ENCODE data around the gene FLVCR1.
"Not testable (repeated sequence)": the region's sequence is repeated elsewhere in the genome, so short reads cannot be mapped to it uniquely, and the experiment has no call there.

FLVCR1 gene
- 6.3 to 28.3 (median 18.9) reads per million in 17 experiments for total RNA-seq

DNA sequence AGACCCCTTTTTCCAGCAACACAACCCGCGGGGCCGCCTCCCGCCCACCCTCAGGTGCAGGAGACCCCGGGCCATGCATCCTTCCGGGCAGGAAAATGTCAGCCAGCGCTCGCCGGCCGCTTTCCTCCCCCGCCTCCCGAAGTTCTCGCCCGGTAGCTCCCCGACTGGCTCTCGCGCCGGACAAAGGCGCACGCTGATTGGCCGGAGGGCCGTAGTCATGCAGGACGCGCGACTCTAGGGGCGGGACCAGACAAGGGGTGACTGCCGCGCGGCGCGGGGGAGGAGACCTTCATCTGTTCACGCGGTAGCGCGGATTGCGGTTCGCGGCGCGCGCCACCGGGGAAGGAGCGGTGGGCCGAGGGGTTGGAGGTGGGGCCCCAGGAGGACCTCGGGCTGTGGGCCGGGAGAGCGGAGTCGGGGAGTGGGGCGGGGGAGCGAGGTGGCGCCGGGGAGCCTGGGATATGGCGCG is at the start of gene FLVCR1:
Gene FLVCR1, plus strand, starts transcription at position 284 of the 469 bp plus-strand sequence. Its CDS starts 178 bp downstream, at position 462.
- DNase-seq: peak; percentile 95 to 98 (median 98)

DNA sequence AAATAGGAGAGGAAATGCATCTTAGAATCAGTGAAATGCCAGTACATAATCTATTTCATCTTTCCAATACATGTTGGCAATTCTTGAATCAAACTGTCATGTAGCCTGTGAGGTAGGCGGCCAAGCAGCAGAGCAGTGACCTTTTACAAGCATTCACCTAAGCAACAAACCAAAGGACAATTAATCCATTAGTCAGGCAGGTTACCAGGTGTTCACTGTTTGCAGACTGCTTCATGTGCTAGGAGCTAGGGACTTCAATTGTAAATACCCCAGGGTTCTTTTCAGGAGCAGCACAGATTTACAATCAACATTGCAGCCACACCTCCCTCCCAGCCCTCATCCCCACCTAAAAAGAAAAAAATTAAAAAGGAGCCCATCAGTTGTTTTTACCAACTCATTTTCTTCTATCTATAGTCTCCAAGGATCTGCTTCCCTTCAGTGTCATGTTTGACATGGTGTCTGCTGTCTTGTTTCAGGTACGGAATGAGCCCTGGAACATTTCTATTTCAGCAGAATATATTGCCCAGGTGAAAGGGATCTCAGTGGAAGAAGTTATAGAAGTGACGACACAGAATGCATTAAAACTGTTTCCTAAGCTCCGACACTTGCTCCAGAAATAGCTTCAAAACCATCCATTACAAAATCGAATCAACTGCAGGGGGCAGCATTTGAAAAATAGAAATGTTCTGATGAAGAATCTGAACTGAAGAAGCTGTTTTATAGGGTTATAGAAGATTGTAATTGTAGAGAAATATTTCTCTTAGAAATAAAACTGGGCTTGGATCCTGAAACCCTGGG is 43.3 kb upstream of the FLVCR1 start:
- DNase-seq: peak in 2 of 4 experiments; percentile 32 to 35

DNA sequence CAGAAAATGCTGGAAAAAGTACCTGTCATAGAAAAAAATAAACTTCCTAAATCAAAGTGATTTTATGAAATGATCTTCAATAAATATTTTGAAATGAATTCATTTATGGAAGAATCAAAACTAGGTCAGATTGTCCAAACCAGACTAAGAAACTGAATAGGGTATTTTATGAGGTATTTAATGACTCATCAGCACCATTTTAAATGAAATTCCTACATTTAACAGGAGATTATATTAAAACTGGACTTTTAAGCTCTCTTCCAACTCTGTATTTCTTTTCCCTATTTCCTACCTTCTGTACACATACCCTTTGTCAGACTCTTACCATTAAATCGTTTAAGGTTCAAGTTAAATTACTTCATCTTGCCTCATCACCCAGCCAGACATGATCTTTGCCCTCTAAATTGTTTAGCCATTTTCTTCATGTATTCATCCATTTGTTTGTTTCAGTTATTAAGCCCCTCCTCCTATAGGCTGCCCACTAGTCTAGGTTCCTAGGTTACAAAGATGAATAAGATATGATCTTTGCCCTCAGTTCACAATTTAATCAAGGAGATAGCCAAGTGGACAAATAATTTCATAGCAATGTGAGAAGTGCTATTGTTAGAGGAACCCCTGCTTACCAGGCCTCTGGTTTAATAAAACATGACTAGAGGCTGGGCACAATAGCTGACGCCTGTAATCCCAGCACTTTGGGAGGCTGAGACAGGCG is 41.4 kb upstream of the FLVCR1 start:
- DNase-seq: no peak

DNA sequence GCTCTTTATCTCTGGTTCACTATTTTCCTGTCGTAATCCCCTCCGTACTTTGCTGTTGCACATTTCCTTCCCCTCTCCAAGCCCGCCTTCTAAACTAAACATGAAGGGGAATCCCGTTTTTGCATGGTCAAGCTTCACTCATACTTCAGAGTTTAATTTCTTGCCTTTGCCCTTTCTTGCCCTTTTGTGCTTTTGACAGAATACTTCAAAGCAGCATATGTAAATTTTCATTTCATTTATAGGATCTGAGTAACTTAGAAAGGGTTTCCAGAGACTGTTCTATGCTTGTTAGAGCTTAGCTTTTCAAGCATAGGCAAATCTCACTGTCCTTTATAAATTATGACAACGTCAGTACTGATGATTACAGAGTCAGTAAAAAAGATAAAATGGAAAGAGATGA is 38.3 kb upstream of the FLVCR1 start:
- DNase-seq: peak; percentile 50 to 78 (median 69)

DNA sequence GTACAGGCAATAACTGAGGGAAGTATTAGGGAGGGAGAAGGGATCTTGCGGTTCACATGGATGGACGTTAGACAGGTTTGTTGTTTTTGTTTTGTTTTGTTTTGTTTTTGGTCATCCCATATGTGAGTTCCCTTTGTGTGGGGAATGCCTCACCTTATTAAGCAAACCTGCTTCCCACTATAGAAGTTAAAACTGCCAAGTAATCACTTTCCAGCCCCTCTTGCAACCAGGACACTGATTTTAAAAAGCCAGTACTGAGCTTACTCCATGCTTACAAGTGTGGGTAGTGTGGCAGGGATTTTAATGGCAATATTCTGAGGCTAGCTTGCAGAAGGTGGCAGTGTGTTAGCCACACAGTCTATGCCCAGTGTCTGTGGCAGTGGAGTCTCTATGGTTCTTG is 37.1 kb upstream of the FLVCR1 start:
- DNase-seq: no peak

DNA sequence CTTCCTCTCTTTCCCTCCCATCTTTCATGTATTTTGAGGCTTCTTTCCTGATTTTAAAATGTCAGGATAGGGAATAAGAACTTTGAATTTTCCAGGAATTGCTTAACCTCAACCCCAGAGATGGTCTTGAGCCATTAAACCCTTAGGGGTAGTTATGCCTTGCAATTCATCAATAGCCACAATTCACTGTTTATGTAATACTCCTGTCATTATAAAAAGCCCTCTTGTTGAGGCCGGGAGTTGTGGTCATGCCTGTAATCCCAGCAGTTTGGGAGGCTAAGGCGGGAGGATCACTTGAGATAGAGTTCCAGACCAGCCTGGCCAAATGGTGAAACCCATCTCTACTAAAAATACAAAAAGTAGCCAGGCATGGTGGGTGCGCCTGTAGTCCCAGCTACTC is 35.1 kb upstream of the FLVCR1 start:
- DNase-seq: no peak

DNA sequence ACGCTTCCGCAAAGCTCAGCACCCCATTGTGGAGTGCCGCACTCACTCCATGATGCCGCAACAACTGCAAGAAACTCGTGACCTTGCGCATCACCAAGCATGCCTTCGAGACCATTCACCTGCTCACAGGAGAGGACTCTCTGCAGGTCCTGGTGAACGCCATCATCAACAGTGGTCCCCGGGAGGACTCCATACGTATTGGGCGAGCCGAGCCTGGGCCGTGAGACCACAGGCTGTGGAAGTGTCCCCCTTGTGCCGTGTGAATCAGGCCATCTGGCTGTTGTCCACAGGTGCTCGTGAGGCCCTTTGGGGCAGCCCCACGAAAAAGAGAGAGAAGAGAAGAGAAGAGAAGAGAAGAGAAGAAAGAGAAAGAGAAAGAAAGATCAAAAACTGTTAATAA is 33.9 kb upstream of the FLVCR1 start:
- no peak for DNase-seq

DNA sequence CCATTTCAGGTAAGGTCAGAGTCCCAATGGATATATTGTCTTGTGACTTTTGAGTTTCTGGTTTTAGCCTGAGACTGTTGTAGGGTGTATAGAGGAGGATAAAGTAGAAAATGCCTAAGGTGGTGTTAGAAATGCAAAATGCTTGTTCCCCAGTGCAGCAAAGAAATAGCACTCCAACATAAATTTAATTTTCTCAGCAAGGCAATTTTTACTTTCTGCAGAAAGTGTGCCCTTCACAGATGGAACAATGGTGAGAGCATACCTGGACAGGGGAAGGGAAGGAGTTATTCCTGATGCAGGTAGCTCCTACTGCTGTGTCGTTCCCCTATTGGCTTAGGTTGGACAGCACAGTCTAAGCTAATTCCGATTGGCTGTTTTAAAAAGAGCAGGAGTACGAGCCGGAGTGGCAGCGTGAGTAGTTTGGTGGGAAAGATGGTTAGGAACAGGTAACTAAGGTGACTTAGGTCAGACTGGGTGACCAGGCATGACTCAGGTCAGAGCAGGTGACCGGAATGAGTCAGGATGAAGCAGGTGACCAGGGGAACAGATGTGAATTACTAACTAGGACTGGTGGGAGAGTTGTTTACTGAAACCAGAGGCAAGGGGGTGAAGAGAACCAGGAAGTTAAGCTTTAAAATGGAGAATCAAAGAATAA is 32.1 kb upstream of the FLVCR1 start:
- DNase-seq: no peak

DNA sequence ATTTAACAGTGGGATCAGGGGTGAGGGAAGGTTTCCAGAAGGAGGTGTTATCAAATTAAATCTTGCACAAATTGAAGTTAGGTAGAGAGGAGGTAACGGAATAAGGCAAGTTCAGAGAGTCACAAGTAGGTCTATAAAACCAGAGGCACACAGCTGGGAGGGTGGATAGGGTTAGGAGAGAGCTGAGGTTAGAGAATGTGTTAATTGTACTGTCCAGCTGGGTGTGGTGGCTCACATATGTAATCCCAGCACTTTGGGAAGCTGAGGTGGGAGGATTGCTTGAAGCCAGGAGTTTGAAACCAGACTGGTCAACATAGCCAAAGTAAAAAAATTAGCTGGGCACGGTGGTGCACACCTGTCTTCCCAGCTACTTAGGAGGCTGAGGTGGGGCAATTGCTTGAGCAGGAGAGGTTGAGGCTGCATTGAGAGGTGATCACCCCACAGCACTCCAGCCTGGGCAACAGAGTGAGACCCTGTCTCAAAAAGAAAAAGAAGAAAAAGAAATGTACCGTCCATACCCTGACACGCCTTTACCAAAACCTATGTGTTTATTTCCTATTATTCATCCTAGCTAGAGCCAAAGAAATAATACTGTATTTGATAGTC is 30.8 kb upstream of the FLVCR1 start:
- no peak for DNase-seq

DNA sequence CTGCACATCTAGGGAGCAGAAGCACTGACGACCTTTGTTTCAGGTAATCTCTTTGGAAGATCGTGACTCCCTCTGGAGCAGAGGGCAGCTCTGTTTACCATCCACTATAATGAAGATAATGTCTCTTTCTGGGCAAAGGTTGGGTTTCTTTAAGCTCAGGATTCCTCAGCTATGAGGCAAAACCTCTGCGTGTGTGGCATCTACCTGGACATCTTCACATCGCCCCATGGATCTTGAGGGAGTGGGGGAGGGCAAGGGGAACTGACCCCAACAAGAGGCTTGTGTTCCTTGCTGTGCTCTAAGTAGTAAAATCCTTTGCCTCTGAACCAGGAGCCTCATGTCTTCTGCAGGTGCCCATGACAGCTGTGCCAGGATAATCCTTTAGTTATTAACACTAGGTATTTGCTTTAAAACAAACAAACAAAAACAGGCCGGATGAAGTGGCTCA is 30.2 kb upstream of the FLVCR1 start:
- DNase-seq: no peak

DNA sequence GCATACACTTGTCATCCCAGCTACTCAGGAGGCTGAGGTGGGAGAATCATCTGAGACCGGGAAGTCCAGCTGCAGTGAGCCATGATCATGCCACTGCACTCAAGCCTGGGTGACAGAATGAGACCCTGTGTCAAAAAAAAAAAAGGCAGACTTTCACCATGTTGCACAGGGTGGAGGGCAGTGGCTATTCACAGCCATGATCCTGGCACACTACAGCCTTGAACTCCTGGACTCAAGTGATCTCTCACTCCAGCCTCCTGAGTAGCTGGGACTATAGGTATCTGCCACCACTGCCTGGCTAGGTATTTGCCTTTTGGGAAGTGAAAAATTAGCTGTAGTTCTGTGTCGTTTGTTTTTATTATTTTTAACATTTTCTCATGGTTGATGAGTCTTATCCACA is 29.7 kb upstream of the FLVCR1 start:
- no peak for DNase-seq

DNA sequence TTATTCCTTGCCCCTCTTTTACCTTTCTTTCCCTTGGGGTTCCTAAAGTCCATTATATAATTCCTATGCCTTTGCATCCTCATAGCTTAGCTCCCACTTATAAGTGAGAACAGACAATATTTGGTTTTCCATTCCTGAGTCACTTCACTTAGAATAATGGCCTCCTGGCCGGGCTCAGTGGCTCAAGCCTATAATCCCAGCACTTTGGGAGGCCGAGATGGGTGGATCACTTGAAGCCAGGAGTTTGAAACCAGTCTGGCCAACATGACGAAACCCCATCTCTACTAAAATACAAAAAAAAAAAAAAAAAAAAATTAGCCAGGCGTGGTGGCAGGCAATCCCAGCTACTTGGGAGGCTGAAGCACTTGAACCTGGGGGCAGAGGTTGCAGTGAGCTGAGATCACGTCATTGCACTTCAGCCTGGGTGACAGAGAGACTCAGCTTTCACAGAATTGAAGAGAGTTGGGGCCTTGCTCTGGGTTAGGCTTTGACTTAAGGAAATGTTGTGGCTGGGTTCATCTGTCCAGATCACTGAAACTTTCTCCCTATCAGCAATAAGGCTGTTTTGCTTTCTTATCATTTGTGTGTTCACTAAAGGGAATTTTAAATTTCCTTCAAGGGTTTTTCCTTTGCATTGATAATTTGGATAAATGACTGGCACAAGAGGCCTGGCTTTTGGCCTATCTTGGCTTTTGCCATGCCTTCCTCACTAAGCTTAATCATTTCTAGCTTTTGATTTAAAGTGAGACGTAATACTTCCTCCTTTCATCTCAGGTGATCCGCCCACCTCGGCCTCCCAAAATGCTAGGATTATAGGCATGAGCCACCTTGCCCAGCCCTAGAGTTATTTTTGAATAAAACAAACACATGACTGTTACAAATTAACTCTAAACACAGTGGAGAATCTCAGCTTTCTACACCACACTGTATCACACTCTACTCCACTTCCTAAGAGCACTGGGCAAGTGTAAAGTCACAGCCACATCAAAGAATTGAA is 24.6 kb upstream of the FLVCR1 start:
- DNase-seq: not testable (repeated sequence)

DNA sequence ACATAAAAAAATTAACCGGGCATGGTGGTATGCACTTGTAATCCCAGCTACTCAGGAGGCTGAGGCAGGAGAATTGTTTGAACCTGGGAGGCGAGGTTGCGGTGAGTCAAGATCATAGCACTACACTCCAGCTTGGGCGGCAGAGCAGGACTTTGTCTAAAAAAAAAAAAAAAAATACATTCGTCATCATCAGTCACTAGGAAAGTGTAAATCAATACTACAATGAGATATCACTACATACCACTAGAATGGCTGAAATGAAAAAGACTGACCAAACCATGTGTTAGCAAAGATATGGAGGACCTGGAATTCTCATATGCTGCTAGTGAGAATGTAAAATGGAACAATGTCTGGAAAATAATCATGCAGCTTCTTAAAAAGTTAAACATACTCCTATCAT is 19.9 kb upstream of the FLVCR1 start:
- no peak for DNase-seq

DNA sequence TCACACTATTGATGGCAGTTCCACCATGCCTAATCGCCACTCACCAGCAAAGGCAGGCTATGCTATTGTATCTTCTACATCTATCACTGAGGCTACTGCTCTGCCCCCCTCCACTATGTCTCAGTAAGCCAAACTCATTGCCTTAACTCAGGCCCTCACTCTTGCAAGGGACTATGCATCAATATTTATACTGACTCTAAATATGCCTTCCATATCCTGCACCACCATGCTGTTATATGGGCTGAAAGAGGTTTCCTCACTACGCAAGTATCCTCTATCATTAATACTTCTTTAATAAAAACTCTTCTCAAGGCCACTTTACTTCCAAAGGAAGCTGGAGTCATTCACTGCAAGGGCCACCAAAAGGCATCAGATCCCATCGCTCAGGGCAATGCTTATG is 13.6 kb upstream of the FLVCR1 start:
- DNase-seq: not testable (repeated sequence)

DNA sequence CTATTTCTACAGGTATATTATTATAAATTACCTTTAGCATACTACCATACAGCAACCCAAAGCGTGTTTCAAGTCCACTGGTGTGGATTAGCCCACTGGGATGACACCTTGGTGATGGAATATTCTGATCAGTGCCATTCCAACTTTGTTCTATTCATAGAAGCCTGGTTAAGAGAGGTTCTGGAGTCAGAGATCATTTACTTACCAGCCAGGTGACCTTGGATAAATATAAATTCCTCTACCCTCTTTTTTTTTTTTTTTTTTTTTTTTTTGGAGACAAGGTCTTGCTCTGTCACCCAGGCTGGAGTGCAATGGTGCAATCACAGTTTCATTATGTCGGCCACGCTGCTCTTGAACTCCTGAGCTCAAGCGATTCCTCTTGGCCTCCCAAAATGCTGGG is 10.5 kb upstream of the FLVCR1 start, which contains the start of gene SPATA45:
Gene SPATA45, minus strand, starts transcription at position 101 of the 400 bp plus-strand sequence. CDS start 11,500 bp downstream, outside the sequence.
- no peak for DNase-seq

DNA sequence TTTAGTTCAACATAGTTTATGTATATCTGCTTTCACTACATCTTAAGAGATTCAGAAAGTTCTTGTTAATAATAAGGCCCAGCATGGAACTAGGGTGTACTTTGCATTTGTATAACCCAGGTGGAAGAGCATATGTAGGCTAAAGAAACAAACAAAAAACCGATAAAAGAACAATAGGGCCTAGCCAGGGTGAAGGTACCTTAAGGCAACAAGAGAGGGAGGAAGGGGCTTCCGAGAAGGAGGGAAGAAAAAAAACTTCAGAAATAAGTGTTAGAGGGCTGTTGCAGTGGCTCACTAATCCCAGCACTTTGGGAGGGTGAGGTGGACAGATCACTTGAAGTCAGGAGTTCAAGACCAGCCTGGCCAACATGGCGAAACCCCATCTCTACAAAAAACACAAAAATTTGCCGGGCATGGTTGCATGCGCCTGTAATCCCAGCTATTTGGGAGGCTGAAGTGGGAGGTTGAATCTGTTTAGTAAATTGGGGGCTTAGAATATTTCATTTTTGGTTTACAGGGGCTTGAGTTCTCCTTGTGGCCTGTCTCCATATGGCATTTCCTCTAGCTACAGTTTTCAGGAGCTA is 5.9 kb upstream of the FLVCR1 start:
- DNase-seq: no peak

DNA sequence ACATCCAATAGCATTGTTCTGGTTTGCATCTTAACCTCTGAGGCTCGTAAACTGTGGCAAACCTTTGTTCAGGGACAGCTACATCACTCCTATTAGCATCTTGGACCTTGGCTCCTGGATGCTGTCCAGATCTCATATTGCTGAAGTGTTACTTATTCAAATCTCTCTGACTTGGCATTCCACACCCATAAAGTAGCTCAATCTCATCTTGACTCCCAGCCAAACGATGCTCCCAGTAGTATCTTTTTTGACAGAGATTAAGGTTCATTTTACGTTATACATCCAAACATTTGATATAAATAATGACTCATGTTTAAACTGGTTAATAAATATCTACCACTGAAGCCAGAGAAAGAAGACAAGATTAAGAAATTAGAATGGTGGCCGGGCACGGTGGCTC is 4.4 kb upstream of the FLVCR1 start:
- no peak for DNase-seq

DNA sequence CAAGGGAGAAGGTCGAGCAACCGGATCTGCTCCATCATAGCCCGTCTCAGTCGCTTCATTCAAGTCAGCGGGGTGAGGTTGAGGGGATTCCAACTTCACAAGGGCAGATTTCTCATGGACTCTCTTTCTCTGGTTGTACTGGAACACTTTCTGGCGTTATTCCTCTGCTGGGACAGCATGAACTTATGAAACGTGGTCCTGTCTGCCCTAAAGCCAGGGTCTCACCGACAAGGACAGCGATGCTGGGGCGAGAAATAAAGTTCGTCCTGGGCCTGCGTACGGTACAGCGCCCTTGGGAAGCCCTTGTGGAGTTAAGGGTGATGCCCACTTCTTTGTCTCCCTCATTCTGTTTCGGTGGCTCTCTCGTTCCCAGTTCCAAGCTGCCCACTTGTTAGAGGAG is 1.3 kb upstream of the FLVCR1 start:
- DNase-seq: no peak

DNA sequence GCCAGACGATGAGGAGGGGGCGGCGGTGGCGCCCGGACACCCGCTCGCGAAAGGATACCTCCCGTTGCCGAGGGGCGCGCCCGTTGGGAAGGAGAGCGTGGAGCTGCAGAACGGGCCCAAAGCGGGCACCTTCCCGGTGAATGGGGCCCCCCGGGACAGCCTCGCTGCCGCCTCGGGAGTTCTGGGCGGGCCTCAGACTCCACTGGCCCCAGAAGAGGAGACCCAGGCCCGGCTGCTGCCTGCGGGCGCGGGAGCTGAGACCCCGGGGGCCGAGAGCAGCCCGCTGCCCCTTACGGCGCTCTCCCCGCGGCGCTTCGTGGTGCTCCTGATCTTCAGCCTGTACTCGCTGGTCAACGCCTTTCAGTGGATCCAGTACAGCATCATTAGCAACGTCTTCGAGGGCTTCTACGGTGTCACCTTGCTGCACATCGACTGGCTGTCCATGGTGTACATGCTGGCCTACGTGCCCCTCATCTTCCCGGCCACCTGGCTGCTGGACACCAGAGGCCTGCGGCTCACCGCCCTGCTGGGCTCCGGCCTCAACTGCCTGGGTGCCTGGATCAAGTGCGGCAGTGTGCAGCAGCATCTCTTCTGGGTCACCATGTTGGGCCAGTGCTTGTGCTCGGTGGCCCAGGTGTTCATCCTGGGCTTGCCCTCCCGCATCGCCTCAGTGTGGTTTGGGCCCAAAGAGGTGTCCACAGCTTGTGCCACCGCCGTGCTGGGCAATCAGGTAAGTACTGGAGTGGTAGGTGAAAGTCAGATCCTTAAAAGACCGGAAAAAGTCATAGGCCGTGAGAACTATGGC is 588 bp downstream of the FLVCR1 start:
- DNase-seq: peak; percentile 5 to 41 (median 26)

Measured in suppressor macrophage (primary cell).